ENCODE results near the gene TUBB2B.

Gene TUBB2B

GRCh38 chr6:3267162-3267561 lies 39.7 kb upstream of the TUBB2B start:
- no peak for TF ChIP-seq ZFP30 (CRISPR knock-in tag; IDR thresholded peaks at IDR 0.05)
- no peak for TF ChIP-seq ZNF8 (CRISPR knock-in tag; IDR thresholded peaks at IDR 0.05)
- no peak for TF ChIP-seq TCF4 (CRISPR knock-in tag; IDR thresholded peaks at IDR 0.05; ENCODE audit: borderline replicate concordance)
- ATAC-seq, result no peak

GRCh38 chr6:3266170-3266569 lies 38.7 kb upstream of the TUBB2B start:
- TF ChIP-seq BACH2 (CRISPR knock-in tag; IDR thresholded peaks at IDR 0.05; ENCODE audit: borderline replicate concordance) (no peak), CSDC2 (CRISPR knock-in tag; IDR thresholded peaks at IDR 0.05) (no peak), CSRNP3 (CRISPR knock-in tag; IDR thresholded peaks at IDR 0.05) (no peak), ZFP3 (CRISPR knock-in tag; IDR thresholded peaks at IDR 0.05) (no peak), TOX (CRISPR knock-in tag; IDR thresholded peaks at IDR 0.05; ENCODE audit: borderline replicate concordance) (no peak), ZFP30 (CRISPR knock-in tag; IDR thresholded peaks at IDR 0.05) (no peak), TSHZ2 (CRISPR knock-in tag; IDR thresholded peaks at IDR 0.05) (no peak), TCF4 (CRISPR knock-in tag; IDR thresholded peaks at IDR 0.05; ENCODE audit: borderline replicate concordance) (no peak), ZNF565 (CRISPR knock-in tag; conservative IDR thresholded peaks at IDR 0.05; ENCODE audit: low read depth) (no peak), PPARA (CRISPR knock-in tag; IDR thresholded peaks at IDR 0.05; ENCODE audit: borderline replicate concordance) (no peak), PATZ1 (CRISPR knock-in tag; IDR thresholded peaks at IDR 0.05; ENCODE audit: borderline replicate concordance) (no peak)
- ATAC-seq, result no peak

GRCh38 chr6:3265671-3266070 lies 38.2 kb upstream of the TUBB2B start:
- TF ChIP-seq ESRRG (CRISPR knock-in tag; IDR thresholded peaks at IDR 0.05) (no peak), ISL1 (CRISPR knock-in tag; IDR thresholded peaks at IDR 0.05) (no peak), CSDC2 (CRISPR knock-in tag; IDR thresholded peaks at IDR 0.05) (no peak), PPARA (CRISPR knock-in tag; IDR thresholded peaks at IDR 0.05; ENCODE audit: borderline replicate concordance) (no peak), OSR1 (CRISPR knock-in tag; IDR thresholded peaks at IDR 0.05) (no peak), PATZ1 (CRISPR knock-in tag; IDR thresholded peaks at IDR 0.05; ENCODE audit: borderline replicate concordance) (no peak), ZFP3 (CRISPR knock-in tag; IDR thresholded peaks at IDR 0.05) (no peak), RARB (CRISPR knock-in tag; IDR thresholded peaks at IDR 0.05) (no peak)
- no peak for ATAC-seq

GRCh38 chr6:3264356-3264755 lies 36.9 kb upstream of the TUBB2B start:
- no peak for ATAC-seq
- TF ChIP-seq RARB (CRISPR knock-in tag; IDR thresholded peaks at IDR 0.05) (no peak), ISL1 (CRISPR knock-in tag; IDR thresholded peaks at IDR 0.05) (no peak), GLIS3 (CRISPR knock-in tag; IDR thresholded peaks at IDR 0.05) (no peak), TSHZ2 (CRISPR knock-in tag; IDR thresholded peaks at IDR 0.05) (no peak), ARNTL (CRISPR knock-in tag; IDR thresholded peaks at IDR 0.05; ENCODE audit: borderline replicate concordance, low read depth) (no peak), BACH2 (CRISPR knock-in tag; IDR thresholded peaks at IDR 0.05; ENCODE audit: borderline replicate concordance) (no peak), ZFP3 (CRISPR knock-in tag; IDR thresholded peaks at IDR 0.05) (no peak), CREB5 (CRISPR knock-in tag; IDR thresholded peaks at IDR 0.05; ENCODE audit: low read depth) (no peak), PATZ1 (CRISPR knock-in tag; IDR thresholded peaks at IDR 0.05; ENCODE audit: borderline replicate concordance) (no peak), ZFP30 (CRISPR knock-in tag; IDR thresholded peaks at IDR 0.05) (no peak), CSDC2 (CRISPR knock-in tag; IDR thresholded peaks at IDR 0.05) (no peak), TCF4 (CRISPR knock-in tag; IDR thresholded peaks at IDR 0.05; ENCODE audit: borderline replicate concordance) (no peak)
